GM12878 (cell line): ENCODE measurements around the gene H6PD.

Source experiments
- KAT2A ChIP-seq: conservative IDR thresholded peaks from 2 replicates; pipeline ENCODE4 v1.6.1; 2011; ENCODE audit warnings: low read depth, low read length; ENCODE audit not compliant: control insufficient read depth
- TF ChIP-seq, protein P1 (sequence below): IDR thresholded peaks from 2 replicates; pipeline ENCODE4 v1.6.1; 2011; ENCODE audit warnings: borderline replicate concordance, low read depth, mild to moderate bottlenecking, moderate library complexity, mixed read lengths, low read length; ENCODE audit not compliant: insufficient read depth; ENCODE audit errors: extremely low read length
- TF ChIP-seq, protein P2 (sequence below), 3 experiments: IDR thresholded peaks in 2 of 3; conservative IDR thresholded peaks in 1 of 3; 2 replicates each; pipeline ENCODE4 v1.5.1; 2011; ENCODE audit warnings: low read depth in 3 of 3, low read length in 3 of 3, mild to moderate bottlenecking in 3 of 3, control low read depth in 2 of 3, moderate library complexity in 2 of 3, inconsistent platforms in 1 of 3, mixed read lengths in 1 of 3; ENCODE audit not compliant: control insufficient read depth in 2 of 3, insufficient read depth in 1 of 3; ENCODE audit errors: extremely low read depth in 1 of 3
- TF ChIP-seq, protein P3 (sequence below): IDR thresholded peaks from 2 replicates; pipeline ENCODE4 v1.6.1; 2011; ENCODE audit warnings: low read depth, mild to moderate bottlenecking, low read length, moderate library complexity, borderline replicate concordance; ENCODE audit errors: extremely low read depth

DNA sequence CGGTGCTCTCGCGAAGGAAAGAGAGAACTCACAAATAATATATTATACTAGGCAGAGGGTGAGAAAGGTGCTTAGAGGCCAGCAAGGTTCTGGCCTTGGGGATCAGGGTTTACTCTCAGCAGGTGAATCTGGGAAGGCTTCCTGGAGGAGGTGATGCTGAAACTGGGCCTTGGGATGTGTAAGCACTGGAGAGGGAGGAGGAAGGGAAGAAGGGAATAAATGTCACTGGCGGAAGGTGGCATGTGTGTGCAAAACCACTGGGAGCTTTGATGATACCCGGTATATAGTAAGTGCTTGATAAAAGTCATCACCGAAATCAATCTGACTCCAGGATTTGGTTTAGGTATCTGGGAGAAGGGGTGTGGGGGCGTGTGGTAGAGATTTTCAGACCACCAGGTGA is 82.5 kb downstream of the H6PD start:
- TF ChIP-seq KAT2A, result no peak
- TF ChIP-seq, protein P1, sequence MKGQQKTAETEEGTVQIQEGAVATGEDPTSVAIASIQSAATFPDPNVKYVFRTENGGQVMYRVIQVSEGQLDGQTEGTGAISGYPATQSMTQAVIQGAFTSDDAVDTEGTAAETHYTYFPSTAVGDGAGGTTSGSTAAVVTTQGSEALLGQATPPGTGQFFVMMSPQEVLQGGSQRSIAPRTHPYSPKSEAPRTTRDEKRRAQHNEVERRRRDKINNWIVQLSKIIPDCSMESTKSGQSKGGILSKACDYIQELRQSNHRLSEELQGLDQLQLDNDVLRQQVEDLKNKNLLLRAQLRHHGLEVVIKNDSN, result no peak
- TF ChIP-seq, protein P2, sequence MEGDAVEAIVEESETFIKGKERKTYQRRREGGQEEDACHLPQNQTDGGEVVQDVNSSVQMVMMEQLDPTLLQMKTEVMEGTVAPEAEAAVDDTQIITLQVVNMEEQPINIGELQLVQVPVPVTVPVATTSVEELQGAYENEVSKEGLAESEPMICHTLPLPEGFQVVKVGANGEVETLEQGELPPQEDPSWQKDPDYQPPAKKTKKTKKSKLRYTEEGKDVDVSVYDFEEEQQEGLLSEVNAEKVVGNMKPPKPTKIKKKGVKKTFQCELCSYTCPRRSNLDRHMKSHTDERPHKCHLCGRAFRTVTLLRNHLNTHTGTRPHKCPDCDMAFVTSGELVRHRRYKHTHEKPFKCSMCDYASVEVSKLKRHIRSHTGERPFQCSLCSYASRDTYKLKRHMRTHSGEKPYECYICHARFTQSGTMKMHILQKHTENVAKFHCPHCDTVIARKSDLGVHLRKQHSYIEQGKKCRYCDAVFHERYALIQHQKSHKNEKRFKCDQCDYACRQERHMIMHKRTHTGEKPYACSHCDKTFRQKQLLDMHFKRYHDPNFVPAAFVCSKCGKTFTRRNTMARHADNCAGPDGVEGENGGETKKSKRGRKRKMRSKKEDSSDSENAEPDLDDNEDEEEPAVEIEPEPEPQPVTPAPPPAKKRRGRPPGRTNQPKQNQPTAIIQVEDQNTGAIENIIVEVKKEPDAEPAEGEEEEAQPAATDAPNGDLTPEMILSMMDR (IDR thresholded peaks at IDR 0.05 in 2 of 3, conservative IDR thresholded peaks at IDR 0.05 in 1 of 3; ENCODE audit: control insufficient read depth in 2 of 3, extremely low read depth in 1 of 3, insufficient read depth in 1 of 3, low read depth in 3 of 3, low read length in 3 of 3), result no peak
- TF ChIP-seq, protein P3, sequence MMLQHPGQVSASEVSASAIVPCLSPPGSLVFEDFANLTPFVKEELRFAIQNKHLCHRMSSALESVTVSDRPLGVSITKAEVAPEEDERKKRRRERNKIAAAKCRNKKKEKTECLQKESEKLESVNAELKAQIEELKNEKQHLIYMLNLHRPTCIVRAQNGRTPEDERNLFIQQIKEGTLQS, result no peak
